Uterus (tissue), 4 donors: ENCODE measurements around the gene JUN. TPM values are rescaled to one million over a fixed set of nuclear protein-coding genes. Genes with fewer than 3 reads are reported as not detected.

Source experiments
- DNase-seq, 2 donors: peaks; one replicate each; pipeline ENCODE4 v3.0.0-alpha.2; 2019 to 2020
- H3K27ac ChIP-seq, 2 donors: fragments of 200-600 bp; sonication (generic); 1 replicate in 1 of 2; 2 replicates in 1 of 2; pipeline ENCODE4 v1.5.1; 2016 to 2018
- H3K27me3 ChIP-seq, 2 donors: fragments of 200-600 bp; sonication (generic); one replicate each; pipeline ENCODE4 v1.5.1; 2018 to 2019; ENCODE audit warnings: control low read depth in 1 of 2
- H3K36me3 ChIP-seq, 2 donors: fragments of 200-600 bp; sonication (generic); one replicate each; pipeline ENCODE4 v1.5.1; 2019; ENCODE audit warnings: control low read depth in 1 of 2
- H3K4me1 ChIP-seq, 2 donors: fragments of 200-600 bp; sonication (generic); one replicate each; pipeline ENCODE4 v1.5.1; 2018 to 2019; ENCODE audit warnings: control low read depth in 1 of 2
- H3K4me3 ChIP-seq, 2 donors: fragments of 200-600 bp; sonication (generic); 1 replicate in 1 of 2; 2 replicates in 1 of 2; pipeline ENCODE4 v1.5.1; 2018 to 2019; ENCODE audit warnings: mild to moderate bottlenecking in 1 of 2
- H3K9me3 ChIP-seq, 2 donors: fragments of 200-600 bp; sonication (generic); one replicate each; pipeline ENCODE4 v1.5.1; 2019; ENCODE audit warnings: control low read depth in 1 of 2
- POLR2A ChIP-seq, 2 donors: fragments of 450-650 bp; IDR thresholded peaks; one replicate each; pipeline ENCODE4 v1.6.1; 2016; ENCODE audit warnings: antibody characterized with exemption in 2 of 2, mild to moderate bottlenecking in 1 of 2, moderate library complexity in 1 of 2
- intact Hi-C: fragments of 100-400 bp; cut with DNase I; formaldehyde crosslinking; loops from one replicate; pipeline ENCODE4 v1.15.1; 2023; ENCODE audit warnings: low total_unique reads
- total RNA-seq, 4 donors: library from RNA; depleted of rRNA in 3 of 4; stranded (reverse); fragments of >200 nt in 3 of 4; gene quantifications; one replicate each; pipeline versions ENCODE4 v1.1.0 to v1.2.4, GENCODE V29; 2014 to 2023
- TF ChIP-seq, protein P1 (sequence below), 4 experiments: fragments of 200-600 bp in 2 of 4; fragments of 450-650 bp in 2 of 4; sonication (generic) in 2 of 4; IDR thresholded peaks; one replicate each; pipeline ENCODE4 v1.5.1; 2016 to 2019; ENCODE audit warnings: antibody characterized with exemption in 4 of 4, mild to moderate bottlenecking in 2 of 4, moderate library complexity in 1 of 4
- donor health status: DM: yes; HTN: yes; CAD: no.

JUN gene
- total RNA-seq, 4 donors from 2014 or later: 154 to 246 (median 239) TPM

DNA sequence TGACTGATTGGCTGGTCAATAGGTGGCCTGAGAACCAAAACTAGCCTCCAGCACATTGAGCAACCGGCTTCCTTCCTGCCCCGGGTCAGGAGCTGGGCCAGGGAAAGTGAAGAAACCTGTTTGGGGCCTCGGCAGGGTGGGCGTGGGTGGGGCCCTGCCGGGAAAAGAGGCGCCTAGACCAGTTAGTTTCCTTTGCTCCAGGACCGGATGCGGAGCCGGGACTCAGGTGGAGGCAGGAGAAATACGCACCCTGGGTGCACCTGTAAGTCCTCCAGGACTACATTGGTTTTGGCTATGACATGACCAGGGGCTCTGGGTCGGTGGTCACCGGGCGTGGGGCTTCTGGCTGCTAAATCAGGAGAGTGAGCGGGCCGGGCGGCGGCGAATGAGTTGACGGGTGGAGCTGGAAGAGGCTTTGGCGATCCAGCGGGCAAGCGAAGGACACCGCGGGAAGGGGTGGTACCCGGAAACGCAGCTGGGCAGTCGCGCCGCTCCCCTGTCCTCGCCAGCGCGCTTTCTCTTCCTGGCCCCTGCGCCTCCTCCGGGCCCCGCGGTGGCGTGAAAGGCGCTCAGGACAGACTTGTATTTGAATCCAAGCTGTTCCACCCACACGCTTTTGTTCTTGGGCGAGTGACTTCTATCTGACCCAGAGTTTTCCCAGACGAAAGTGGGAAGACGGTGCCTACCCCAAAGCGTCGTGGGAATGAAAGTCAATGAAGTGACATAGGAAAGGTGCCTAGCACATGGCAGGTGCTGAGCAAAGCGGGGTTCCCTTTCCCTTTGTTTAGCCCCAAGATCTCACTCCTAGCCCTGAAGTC, 30.6 kb upstream of the JUN start:
- intact Hi-C loops: no loop called here
- DNase-seq: peak; percentile 45 to 60
- Histone ChIP-seq H3K36me3 (no peaks in the 10 kb centered on the region), H3K9me3 (no peaks in the 10 kb centered on the region), H3K27ac (peak overlapping the region; percentile 93 to 95), H3K27me3 (no peaks in the 10 kb centered on the region), H3K4me1 (no peaks in the 10 kb centered on the region), H3K4me3 (no peak overlapping the region)
- TF ChIP-seq, protein P1, sequence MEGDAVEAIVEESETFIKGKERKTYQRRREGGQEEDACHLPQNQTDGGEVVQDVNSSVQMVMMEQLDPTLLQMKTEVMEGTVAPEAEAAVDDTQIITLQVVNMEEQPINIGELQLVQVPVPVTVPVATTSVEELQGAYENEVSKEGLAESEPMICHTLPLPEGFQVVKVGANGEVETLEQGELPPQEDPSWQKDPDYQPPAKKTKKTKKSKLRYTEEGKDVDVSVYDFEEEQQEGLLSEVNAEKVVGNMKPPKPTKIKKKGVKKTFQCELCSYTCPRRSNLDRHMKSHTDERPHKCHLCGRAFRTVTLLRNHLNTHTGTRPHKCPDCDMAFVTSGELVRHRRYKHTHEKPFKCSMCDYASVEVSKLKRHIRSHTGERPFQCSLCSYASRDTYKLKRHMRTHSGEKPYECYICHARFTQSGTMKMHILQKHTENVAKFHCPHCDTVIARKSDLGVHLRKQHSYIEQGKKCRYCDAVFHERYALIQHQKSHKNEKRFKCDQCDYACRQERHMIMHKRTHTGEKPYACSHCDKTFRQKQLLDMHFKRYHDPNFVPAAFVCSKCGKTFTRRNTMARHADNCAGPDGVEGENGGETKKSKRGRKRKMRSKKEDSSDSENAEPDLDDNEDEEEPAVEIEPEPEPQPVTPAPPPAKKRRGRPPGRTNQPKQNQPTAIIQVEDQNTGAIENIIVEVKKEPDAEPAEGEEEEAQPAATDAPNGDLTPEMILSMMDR (IDR thresholded peaks at IDR 0.05): no peak
- peak in 1 of 2 donors; percentile 9 for TF ChIP-seq POLR2A (IDR thresholded peaks at IDR 0.05)

DNA sequence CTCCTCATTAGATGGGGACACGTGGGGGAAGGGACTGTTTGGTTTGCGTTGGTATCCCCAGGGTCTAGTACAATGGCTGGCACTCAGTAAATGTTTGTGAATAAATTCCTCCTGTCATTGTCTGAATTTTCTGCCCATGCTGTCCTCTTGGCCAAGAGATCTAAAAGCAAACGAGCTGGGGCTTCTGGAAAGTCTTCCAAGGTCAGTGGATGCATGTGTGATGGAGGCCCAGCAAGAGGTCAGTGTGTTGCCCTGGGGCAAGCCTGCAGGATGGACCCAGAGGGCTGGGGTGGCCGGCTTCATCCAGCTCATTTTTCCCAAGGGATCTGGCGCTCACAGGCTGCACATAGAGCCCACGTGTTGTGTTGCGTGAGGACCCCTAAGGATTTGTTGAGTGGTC, 30.0 kb upstream of the JUN start:
- Histone ChIP-seq H3K36me3 (no peaks in the 10 kb centered on the region), H3K27me3 (no peaks in the 10 kb centered on the region), H3K9me3 (no peaks in the 10 kb centered on the region), H3K4me3 (no peak overlapping the region), H3K4me1 (no peaks in the 10 kb centered on the region), H3K27ac (peak overlapping the region; percentile 93 to 95)
- intact Hi-C loops: no loop called here
- peak in 1 of 2 donors; percentile 38 for DNase-seq
- TF ChIP-seq POLR2A (IDR thresholded peaks at IDR 0.05): no peak
- TF ChIP-seq, protein P1 (IDR thresholded peaks at IDR 0.05): no peak

- no peak for DNase-seq
- no peaks in the 10 kb centered on the region for H3K36me3 ChIP-seq
- no peaks in the 10 kb centered on the region for H3K27me3 ChIP-seq
- no peak for TF ChIP-seq POLR2A (IDR thresholded peaks at IDR 0.05)
- TF ChIP-seq, protein P1 (IDR thresholded peaks at IDR 0.05): no peak
- H3K9me3 ChIP-seq: no peaks in the 10 kb centered on the region
- intact Hi-C loops: no loop called here
- H3K4me1 ChIP-seq: no peaks in the 10 kb centered on the region
- H3K4me3 ChIP-seq: no peak overlapping the region
- peak overlapping the region; percentile 93 to 95 for H3K27ac ChIP-seq
These were observed 29.5 kb upstream of the JUN start for GRCh38 chr1:58813361-58813760.

- peak overlapping the region; percentile 93 to 95 for H3K27ac ChIP-seq
- H3K9me3 ChIP-seq: no peaks in the 10 kb centered on the region
- intact Hi-C loops: no loop called here
- H3K27me3 ChIP-seq: no peaks in the 10 kb centered on the region
- no peaks in the 10 kb centered on the region for H3K36me3 ChIP-seq
- no peak for TF ChIP-seq POLR2A (IDR thresholded peaks at IDR 0.05)
- TF ChIP-seq, protein P1 (IDR thresholded peaks at IDR 0.05): no peak
- H3K4me1 ChIP-seq: no peaks in the 10 kb centered on the region
- no peak overlapping the region for H3K4me3 ChIP-seq
- no peak for DNase-seq
These were observed 29.1 kb upstream of the JUN start for GRCh38 chr1:58812926-58813325.

GRCh38 chr1:58812468-58812867, 28.6 kb upstream of the JUN start:
- Histone ChIP-seq H3K4me3 (no peak overlapping the region), H3K4me1 (no peaks in the 10 kb centered on the region), H3K9me3 (no peaks in the 10 kb centered on the region), H3K27me3 (no peaks in the 10 kb centered on the region), H3K36me3 (no peaks in the 10 kb centered on the region), H3K27ac (peak overlapping the region; percentile 11 to 93)
- TF ChIP-seq, protein P1 (IDR thresholded peaks at IDR 0.05): no peak
- TF ChIP-seq POLR2A (IDR thresholded peaks at IDR 0.05): no peak
- intact Hi-C loops: no loop called here
- DNase-seq: no peak
